ENCODE results near the gene SLC38A10. TPM values are rescaled to one million over a fixed set of nuclear protein-coding genes. Genes with fewer than 3 reads are reported as not detected.

The SLC38A10 gene
- total RNA-seq, 1 donor from 2014 or later, result 100 TPM

DNA sequence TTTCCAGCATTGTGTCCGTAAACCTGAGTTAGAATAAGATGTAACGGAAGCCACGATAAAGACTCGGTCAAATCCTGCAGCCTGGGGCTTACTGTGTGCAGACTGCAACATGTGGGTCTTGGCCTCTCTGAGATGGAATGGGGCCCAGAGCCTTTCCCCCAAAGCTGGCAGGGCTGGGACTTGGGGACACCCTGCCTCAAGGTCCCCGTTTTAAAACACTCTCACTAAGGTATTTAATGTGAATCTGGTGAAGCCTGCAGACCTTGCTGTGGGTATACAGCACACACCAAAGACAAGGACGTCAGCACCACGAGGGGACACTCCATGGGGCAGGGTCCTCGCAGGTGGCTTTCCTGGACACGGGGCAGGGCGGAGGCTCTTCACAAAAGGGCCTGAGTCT lies 53.9 kb downstream of the SLC38A10 start:
- Histone ChIP-seq H3K4me3 (ENCODE audit: low read depth, low read length) (no peak overlapping the region), H3K27me3 (ENCODE audit: control insufficient read depth, insufficient read depth, low read length) (no peaks in the 10 kb centered on the region), H3K36me3 (ENCODE audit: control insufficient read depth, insufficient read depth, low read length) (peaks cover 2% of the 10 kb centered on the region)
- no peak for DNase-seq (ENCODE audit: low read depth)
- TF ChIP-seq CTCF (IDR thresholded peaks at IDR 0.05; ENCODE audit: insufficient read depth, low read length, poor library complexity, severe bottlenecking), result no peak

DNA sequence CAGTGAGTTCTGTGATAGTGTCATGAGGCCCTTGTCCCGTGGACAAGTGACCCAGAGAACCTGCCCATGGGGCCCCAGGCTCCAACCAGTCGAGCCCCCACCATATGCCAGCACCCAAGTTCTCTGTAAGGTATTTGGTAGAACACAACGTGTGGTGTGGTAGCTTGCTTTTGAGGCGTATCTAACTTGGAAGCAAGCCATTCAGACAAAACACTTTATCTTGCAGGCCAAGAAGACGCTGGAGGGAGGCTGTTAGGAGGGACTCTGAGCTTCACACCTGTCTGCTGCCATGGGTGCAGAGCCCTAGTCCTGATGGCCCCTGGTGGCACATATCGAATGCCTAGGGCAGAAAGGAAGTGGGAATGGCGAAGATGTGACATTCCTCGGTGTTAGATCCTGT lies 54.3 kb downstream of the SLC38A10 start:
- no peak overlapping the region for H3K4me3 ChIP-seq (ENCODE audit: low read depth, low read length)
- no peaks in the 10 kb centered on the region for H3K27me3 ChIP-seq (ENCODE audit: control insufficient read depth, insufficient read depth, low read length)
- H3K36me3 ChIP-seq (ENCODE audit: control insufficient read depth, insufficient read depth, low read length), result peaks cover 2% of the 10 kb centered on the region
- no peak for DNase-seq (ENCODE audit: low read depth)
- no peak for TF ChIP-seq CTCF (IDR thresholded peaks at IDR 0.05; ENCODE audit: insufficient read depth, low read length, poor library complexity, severe bottlenecking)

DNA sequence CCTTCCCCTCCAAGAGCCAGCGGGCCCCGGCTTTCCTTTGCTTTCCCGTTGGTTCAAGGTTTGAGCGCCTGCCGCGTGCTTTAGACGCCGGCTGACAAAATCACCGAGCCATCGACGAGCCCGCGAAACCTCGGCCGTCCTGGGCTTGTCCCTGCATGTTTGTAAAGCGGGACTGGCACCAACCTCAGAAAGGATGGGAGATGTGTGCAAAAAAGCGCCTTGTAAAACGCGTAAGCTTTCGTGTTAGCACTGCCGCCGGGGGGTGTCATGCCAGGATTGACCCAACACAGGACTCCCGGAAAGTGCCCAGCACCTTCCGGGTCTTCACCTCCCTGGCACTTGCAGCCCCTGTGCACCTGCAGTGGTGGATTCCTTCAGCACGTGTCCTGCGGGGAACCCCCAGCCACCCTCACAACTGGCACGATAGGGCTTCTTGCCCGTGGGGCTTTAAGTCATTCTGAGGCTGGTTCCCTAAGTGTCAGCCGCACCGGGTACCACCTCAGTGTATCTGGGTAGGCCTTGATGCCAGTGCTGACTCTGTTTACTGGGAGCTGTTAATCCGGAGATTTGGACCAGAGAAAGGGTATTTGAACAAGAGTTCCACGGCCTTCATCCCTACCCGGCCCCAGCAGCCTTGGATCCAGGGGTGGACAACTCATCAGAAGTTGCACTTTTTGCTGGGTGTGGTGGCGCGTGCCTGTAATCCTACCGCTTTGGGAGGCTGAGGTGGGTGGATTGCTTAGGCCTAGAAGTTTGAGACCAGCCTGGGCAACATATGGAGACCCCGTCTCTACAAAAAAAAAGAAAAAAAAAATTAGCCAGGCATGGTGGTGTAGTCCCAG lies 55.2 kb downstream of the SLC38A10 start:
- no peak for DNase-seq (ENCODE audit: low read depth)
- TF ChIP-seq CTCF (IDR thresholded peaks at IDR 0.05; ENCODE audit: insufficient read depth, low read length, poor library complexity, severe bottlenecking), result no peak
- H3K27me3 ChIP-seq (ENCODE audit: control insufficient read depth, insufficient read depth, low read length), result no peaks in the 10 kb centered on the region
- no peaks in the 10 kb centered on the region for H3K36me3 ChIP-seq (ENCODE audit: control insufficient read depth, insufficient read depth, low read length)
- peak overlapping the region; percentile 70 for H3K4me3 ChIP-seq (ENCODE audit: low read depth, low read length)

- H3K4me3 ChIP-seq (ENCODE audit: low read depth, low read length), result peak within 1 kb of the TSS; percentile 89
- DNase-seq (ENCODE audit: low read depth), result peak; percentile 98
- no peaks in the 10 kb centered on the region for H3K27me3 ChIP-seq (ENCODE audit: control insufficient read depth, insufficient read depth, low read length)
- no peak for TF ChIP-seq CTCF (IDR thresholded peaks at IDR 0.05; ENCODE audit: insufficient read depth, low read length, poor library complexity, severe bottlenecking)
- no peaks in the 10 kb centered on the region for H3K36me3 ChIP-seq (ENCODE audit: control insufficient read depth, insufficient read depth, low read length)
Measured at GRCh38 chr17:81238815-81239713, 56.0 kb downstream of the SLC38A10 start, which contains the start of the genes NDUFAF8 and TEPSIN. Gene NDUFAF8 (plus strand): TSS chr17:81239318. CDS start chr17:81239364, 46 bp downstream. Gene TEPSIN (minus strand): TSS chr17:81239055. CDS start chr17:81239033, 22 bp downstream.

DNA sequence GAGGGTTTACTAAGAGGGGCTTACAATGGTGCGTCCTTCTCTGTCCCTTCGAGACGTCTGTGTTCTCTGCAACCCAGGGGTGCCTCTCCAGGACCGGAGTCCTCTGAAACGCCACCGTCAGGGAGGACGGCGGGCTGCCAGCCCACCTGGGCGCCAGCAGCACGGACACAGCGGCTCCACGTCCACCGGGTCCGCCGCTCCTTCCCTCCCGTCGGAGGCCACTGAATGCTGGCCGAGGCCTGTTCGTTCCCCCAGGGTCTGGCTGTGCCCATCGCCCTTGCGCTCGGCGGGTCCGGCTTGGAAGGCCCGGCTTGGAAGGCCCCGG lies 56.7 kb downstream of the SLC38A10 start:
- H3K4me3 ChIP-seq (ENCODE audit: low read depth, low read length), result peak overlapping the region; percentile 89
- no peak for TF ChIP-seq CTCF (IDR thresholded peaks at IDR 0.05; ENCODE audit: insufficient read depth, low read length, poor library complexity, severe bottlenecking)
- no peak for DNase-seq (ENCODE audit: low read depth)
- H3K27me3 ChIP-seq (ENCODE audit: control insufficient read depth, insufficient read depth, low read length), result no peaks in the 10 kb centered on the region
- no peaks in the 10 kb centered on the region for H3K36me3 ChIP-seq (ENCODE audit: control insufficient read depth, insufficient read depth, low read length)
